BJ (cell line): ENCODE measurements around the gene STXBP6. TPM values are rescaled to one million over a fixed set of nuclear protein-coding genes. Genes with fewer than 3 reads are reported as not detected.

ENCODE experiments used
- CTCF ChIA-PET: fragments of 350-600 bp; formaldehyde crosslinking; extraction: SDS; loops from one replicate; lab custom pipeline; 2021; ENCODE audit warnings: antibody characterized with exemption, inconsistent platforms; lab: Yijun Ruan, JAX
- POLR2A ChIA-PET: fragments of 300-600 bp; sonication (Branson Sonifier 250); formaldehyde crosslinking; extraction: SDS; loops from one replicate; lab custom pipeline; 2021; ENCODE audit warnings: antibody characterized with exemption; lab: Charles Lee
- DNase-seq: peaks from one replicate; pipeline ENCODE4 v3.0.0-alpha.2; 2011; ENCODE audit warnings: low read depth
- H3K27me3 ChIP-seq: 2 replicates; pipeline ENCODE4 v1.6.0; 2011; ENCODE audit warnings: low read length; ENCODE audit not compliant: control insufficient read depth, insufficient read depth
- H3K36me3 ChIP-seq: 2 replicates; pipeline ENCODE4 v1.5.1; 2011; ENCODE audit warnings: low read length; ENCODE audit not compliant: control insufficient read depth, insufficient read depth
- H3K4me3 ChIP-seq: 2 replicates; pipeline ENCODE4 v1.5.1; 2011; ENCODE audit warnings: low read depth, mild to moderate bottlenecking, control low read depth, low read length
- polyA plus RNA-seq: library from polyadenylated mRNA; depleted of rRNA; stranded (reverse); fragments of >200 nt; gene quantifications from 2 replicates; pipeline ENCODE4 v1.2.3, GENCODE V29; 2011
- TF ChIP-seq, protein P1 (sequence below): IDR thresholded peaks from 2 replicates; pipeline ENCODE4 v1.5.1; 2011; ENCODE audit warnings: low read depth, mild to moderate bottlenecking, control low read depth, inconsistent platforms, low read length, moderate library complexity; ENCODE audit not compliant: insufficient read depth

The STXBP6 gene
- polyA plus RNA-seq, 1 experiment: 12.1 TPM

DNA sequence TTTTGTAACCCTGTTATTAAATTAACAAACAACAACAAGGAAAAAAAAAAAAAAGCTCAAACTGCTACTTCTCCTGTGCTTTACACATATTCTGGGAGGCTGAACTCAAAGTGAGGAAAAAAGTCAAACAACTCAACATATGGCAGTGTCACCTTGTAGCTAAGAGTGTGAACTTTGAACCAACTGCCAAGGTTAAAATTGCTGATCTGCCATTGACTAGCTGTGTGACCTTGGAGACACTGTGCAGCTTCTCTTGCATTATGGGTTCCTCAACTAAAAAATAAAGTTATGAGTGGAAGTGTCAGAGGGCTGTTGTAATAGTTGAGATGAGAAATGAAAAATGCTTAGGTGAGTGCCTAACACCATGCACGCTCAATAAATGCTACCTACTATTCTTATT, 34.2 kb downstream of the STXBP6 start:
- Histone ChIP-seq H3K36me3 (no peaks in the 10 kb centered on the region), H3K27me3 (no peaks in the 10 kb centered on the region; the same call in 1 of the 2 replicates), H3K4me3 (no peak overlapping the region)
- ChIA-PET CTCF (interaction anchor here (0.6 to 1.5 kb wide), 3 partner anchors 9 to 119 kb away, joined by 3 to 4 read pairs (median 3); no protein-coding TSS in a partner anchor), POLR2A (no interaction called here)
- TF ChIP-seq, protein P1, sequence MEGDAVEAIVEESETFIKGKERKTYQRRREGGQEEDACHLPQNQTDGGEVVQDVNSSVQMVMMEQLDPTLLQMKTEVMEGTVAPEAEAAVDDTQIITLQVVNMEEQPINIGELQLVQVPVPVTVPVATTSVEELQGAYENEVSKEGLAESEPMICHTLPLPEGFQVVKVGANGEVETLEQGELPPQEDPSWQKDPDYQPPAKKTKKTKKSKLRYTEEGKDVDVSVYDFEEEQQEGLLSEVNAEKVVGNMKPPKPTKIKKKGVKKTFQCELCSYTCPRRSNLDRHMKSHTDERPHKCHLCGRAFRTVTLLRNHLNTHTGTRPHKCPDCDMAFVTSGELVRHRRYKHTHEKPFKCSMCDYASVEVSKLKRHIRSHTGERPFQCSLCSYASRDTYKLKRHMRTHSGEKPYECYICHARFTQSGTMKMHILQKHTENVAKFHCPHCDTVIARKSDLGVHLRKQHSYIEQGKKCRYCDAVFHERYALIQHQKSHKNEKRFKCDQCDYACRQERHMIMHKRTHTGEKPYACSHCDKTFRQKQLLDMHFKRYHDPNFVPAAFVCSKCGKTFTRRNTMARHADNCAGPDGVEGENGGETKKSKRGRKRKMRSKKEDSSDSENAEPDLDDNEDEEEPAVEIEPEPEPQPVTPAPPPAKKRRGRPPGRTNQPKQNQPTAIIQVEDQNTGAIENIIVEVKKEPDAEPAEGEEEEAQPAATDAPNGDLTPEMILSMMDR: no peak
- DNase-seq: no peak

DNA sequence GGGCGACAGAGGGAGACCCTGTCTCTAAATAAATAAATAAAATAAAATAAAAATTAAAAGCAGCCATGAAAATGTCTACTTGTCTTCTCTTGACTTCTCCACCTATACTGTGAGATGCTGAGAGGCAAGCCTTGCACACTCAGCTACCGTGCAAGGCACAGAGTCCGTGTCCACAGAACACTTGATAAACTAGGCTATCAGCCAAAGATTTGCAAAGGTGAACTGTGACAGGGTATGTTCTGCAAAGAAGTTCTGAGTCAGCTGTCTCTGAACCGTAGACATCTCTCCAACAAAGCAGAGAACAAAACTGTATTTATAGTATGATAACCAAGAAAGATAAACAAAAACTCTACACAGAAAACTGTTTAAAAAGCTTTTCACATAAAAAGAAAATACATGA, 35.5 kb downstream of the STXBP6 start:
- DNase-seq: no peak
- Histone ChIP-seq H3K27me3 (no peaks in the 10 kb centered on the region), H3K4me3 (no peak overlapping the region), H3K36me3 (no peaks in the 10 kb centered on the region)
- TF ChIP-seq, protein P1: no peak
- ChIA-PET POLR2A (no interaction called here), CTCF (no interaction called here)

DNA sequence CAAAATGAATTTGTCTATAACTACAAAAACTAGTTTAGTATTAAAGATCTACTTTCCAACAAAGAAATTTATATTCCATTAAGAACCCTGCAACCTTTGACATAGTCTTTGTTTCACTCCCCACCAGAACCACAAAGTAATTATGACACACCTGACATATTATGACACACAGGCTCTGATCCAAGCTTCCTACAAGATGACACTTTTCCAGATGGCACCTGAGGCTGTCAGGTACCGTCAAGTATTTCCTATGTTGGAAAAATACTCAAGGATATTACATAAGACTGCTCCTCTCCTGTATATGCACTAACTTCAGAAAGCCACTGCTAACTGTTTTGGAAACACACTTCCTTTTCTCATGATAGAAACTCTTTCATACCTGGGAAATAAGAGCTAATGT, 38.9 kb downstream of the STXBP6 start:
- Histone ChIP-seq H3K27me3 (no peaks in the 10 kb centered on the region), H3K36me3 (no peaks in the 10 kb centered on the region), H3K4me3 (no peak overlapping the region)
- DNase-seq: no peak
- ChIA-PET POLR2A (no interaction called here), CTCF (interaction anchor here (1.4 kb wide), 1 partner anchor 121 kb away, joined by 3 read pairs; no protein-coding TSS in a partner anchor)
- TF ChIP-seq, protein P1: no peak

DNA sequence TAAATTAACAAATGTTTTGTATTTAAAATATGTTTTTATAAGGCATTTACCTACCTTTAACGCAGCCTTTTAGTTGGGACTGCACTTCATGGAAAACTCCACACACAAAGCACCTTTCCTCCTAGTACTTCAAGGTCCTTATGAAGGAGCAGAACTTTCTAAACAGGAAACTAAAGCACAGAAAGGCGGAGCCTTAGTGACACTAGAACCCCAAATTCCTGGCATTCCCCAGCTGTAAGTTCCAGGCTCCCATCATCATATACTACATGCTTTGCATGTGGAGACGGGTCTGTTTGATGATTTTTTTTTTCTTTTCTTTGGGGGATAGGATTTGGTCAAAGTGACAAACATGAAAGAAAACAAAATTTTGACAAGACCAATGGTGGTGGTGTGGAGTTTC, 39.5 kb downstream of the STXBP6 start:
- Histone ChIP-seq H3K4me3 (no peak overlapping the region), H3K36me3 (no peaks in the 10 kb centered on the region), H3K27me3 (no peaks in the 10 kb centered on the region)
- ChIA-PET CTCF (no interaction called here), POLR2A (no interaction called here)
- TF ChIP-seq, protein P1: no peak
- no peak for DNase-seq

DNA sequence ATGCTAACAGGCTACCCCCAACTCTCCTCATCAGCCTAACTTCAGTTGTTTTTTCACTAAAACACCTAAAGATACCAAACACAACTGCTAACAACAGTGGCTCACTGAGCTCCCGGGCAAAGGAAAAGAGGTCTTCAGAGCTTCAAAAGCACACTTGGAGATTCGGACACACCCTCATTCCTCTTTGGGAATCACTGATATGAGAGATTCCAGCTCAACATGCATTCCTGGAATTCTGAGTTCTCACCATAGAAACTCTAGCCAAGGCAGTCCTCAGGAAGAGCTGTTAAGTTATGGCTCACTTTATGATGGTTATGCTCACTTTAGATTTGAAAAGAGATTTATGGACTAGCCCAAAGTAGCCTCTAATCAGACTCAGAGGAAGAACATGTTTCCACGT, 40.1 kb downstream of the STXBP6 start:
- Histone ChIP-seq H3K4me3 (no peak overlapping the region), H3K36me3 (no peaks in the 10 kb centered on the region), H3K27me3 (no peaks in the 10 kb centered on the region)
- ChIA-PET CTCF (no interaction called here), POLR2A (no interaction called here)
- DNase-seq: peak; percentile 39
- TF ChIP-seq, protein P1: no peak
